GM21423 (cell line): ENCODE data around the gene CDK14.

Experiments used
- ATAC-seq: cut with Tn5 transposase; IDR thresholded peaks from one replicate; pipeline ENCODE4 v1.9.1; 2021; ENCODE audit warnings: mild to moderate bottlenecking, moderate library complexity; ENCODE audit not compliant: unreplicated experiment

CDK14 gene

DNA sequence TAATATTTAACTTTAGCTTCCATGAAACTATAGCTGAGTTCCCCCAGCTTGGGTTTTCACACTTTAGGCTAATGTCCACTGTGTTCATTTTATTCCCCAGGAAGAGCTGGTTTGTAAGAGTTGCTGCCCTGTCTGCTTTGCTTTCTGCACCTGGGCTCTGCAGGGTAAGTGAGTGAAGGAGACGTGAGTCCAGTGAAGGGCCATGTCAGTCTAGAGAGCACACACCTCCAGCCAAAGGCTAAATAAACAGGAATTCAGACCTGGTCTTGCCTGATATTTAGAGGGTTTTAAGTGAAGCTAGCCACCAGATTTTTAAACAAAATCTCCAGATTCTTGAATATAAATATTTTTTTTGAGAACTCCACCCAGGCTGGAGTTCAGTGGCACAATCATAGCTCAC is 643.7 kb downstream of the CDK14 start:
- ATAC-seq, result no peak

DNA sequence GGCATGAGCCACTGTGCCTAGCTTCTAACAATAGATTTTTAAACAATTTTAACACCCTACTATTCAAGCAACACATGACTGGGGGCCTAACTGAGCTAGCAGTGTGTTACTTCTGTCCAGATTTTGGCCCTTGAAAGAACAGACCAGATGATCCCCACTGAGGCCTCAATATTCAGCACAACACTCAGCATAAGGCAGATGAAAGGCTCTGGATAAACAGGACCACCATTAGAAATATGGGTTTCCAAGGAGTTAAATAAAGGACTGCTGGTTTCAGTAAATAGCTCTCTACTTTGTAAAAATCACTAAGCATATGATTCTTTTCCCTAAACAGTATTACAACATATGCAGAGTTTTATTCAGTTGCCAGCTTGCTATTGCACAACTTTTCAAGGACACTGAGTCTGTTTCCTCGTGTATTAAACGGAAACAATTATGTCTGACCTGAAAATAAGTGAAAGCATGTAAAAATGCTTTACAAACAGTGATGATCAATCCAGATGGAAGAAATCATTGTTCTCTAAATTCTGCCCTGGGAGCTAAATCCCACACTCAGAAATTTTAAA is 644.3 kb downstream of the CDK14 start:
- no peak for ATAC-seq

DNA sequence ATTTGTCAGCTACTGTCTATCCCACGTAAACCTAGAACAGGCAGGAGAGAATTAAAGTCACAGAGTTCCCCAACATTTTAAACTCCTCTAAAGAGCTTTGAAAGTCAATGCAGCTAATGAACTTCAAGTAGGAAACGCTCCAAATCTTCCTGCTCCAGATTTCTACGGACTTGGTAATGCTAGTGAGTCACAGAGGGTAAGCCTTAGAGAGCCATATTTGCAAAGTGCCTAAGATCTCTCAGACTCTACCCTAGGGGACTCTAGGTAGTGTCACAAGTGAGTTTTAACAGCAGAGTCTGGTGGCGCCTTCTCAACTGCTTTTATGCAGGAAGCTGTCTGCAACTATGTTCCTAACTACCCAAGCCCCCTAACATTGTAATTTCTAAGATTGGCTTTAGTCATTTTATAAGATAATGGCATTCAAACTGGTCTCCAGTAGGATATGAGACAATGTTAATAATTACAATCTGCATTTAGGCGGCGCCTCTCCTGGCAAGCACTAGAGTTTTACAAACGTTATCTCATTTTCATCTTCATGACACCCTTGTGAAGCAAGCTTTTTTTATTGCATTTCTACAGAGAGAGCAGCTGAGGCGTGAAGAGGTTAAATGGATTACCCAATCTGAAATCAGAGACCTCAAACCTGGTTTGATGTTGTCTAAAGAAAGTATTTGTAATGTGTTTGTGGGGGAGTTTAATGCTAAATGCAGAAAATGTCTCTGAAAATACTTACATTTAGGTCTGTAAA is 646.1 kb downstream of the CDK14 start:
- ATAC-seq, result no peak

DNA sequence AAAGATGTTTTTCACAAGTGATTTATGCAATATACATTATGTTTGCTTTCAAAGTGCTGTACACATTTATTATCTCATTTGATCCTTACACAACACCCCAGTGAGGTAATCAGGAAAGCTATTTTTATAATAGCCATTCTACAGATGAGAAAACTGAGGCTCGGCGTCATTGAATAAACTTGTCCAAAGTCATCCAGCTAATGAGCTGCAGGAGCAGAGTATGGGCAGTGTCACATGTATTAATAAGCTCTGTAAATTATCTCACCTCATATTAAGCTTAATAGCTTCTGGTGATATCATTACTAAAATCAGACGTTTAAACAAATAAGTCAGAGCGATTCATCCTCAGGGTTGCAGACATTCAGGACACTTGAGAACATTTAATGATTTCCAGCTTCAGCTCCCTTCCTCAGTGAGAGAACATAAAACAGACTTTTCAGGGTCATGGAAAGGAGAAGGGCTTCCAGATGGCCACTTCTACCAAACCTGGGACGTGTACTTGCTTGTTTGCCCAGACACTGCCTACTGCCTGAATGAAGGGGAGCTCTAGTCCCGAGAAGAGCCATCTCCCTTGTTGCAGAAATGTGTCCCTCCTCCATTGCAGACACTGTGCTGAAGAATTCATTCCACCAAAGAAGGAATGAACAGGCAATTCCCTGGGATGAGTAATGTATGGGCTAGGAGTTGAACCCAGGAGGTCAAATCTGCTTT is 647.6 kb downstream of the CDK14 start:
- no peak for ATAC-seq

DNA sequence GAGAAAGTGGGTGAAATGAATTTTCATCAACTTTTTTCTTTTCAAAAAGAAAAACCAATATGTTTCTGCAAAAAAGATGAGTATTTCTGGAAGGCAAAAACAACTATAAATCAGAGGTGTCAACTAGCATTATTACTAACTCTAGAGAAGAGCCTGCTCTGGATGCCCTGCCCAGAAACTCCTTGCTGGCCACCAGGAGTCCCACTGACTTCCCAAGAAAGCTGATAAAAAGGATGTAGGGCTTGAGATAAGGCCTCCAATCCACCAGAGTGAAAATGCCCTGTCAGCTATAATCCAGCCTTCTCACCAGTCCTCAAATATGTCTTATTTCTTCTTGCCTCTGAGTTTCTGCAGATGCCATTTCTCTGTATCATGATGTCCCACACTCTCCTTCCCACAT is 651.4 kb downstream of the CDK14 start:
- ATAC-seq, result no peak

DNA sequence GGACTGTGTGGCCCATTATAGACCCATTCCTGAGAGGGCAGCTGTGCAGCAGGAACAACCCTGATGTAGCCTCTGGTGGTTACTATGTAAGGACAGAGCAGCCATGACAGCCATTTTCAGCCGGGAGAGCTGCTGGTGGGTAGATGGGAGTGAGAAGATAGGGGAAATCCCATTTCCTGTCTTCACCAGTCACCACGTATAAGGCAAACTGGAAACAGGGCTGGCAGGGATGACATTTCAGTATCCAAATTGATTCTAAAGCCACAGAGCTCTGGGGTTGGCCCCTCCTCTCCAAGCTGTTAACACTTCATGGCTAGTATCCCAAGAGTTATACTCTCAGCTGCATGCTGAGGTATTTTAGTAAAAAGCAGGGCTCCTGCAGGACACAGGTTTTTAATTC is 652.9 kb downstream of the CDK14 start:
- no peak for ATAC-seq

DNA sequence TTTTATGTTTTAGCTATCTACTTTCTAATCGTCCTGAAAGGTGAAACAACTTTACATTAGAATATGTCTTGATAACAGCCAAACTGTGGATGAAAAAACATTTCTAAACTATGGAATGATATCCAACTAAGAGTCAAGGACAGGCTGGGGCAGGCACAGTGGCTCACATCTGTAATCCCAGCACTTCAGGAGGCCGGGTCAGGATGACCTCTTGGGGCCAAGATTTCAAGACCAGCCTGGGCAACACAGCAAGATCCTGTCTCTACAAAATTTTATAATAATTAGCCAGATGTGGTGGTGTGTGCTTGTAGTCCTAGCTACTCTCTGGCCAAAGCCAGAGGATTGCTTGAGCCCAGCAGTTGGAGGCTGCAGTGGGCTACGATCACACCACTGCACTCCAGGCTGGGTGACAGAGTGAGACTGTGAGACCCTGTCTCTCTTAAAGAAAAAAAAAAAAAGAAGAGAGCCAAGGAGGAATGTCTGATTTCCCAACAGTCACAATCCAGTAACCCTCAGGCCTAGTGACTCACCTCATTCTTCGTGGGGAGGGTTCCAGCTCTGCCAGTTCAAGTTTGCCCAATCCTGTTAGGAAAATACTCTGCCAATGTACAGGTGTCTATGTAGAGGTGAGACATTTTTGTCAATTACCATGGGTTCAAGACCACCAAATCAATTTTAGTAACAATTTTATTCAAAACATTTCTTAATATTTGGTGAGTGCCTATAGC is 653.5 kb downstream of the CDK14 start:
- ATAC-seq, result no peak

DNA sequence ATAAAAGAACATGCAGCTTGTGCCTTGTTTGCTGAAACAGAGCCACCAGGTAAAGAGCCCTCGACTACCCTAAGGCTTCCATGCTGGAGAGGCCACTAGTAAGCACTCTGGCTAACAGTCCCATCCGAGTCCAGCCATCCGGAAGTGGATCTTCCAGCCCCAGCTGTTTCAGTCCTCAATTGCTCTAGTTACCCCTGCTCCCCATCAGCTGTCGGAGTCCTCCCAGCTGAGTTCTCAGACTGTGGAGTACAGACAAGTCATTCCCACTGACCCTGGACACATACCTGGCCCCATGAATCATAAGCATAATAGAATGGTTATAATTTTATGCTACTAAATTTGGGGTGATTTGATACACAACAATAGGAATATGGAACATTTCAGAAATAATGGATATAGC is 654.6 kb downstream of the CDK14 start:
- no peak for ATAC-seq

DNA sequence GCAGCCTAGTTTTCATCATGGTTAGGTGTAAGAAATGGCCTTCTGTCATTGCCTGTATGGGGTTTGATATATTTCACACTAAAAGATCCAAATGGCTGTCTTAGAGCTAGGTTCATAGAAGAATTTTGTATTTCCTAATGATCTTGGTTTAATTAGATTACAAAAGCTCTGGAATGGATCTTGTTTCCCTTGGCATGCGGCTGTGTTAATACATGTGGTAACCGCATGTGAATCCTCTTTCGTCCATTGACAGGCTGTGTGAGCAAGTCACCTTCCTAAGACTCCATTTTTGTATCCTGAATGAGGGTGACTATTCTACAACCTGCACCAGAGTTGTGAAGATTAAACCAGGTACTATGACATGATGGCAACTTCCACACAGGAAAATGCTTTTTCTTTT is 655.8 kb downstream of the CDK14 start:
- no peak for ATAC-seq
